ENCODE data around the gene TET1.
"Not testable (repeated sequence)": the region's sequence is repeated elsewhere in the genome, so short reads cannot be mapped to it uniquely, and the experiment has no call there.

Gene TET1

DNA sequence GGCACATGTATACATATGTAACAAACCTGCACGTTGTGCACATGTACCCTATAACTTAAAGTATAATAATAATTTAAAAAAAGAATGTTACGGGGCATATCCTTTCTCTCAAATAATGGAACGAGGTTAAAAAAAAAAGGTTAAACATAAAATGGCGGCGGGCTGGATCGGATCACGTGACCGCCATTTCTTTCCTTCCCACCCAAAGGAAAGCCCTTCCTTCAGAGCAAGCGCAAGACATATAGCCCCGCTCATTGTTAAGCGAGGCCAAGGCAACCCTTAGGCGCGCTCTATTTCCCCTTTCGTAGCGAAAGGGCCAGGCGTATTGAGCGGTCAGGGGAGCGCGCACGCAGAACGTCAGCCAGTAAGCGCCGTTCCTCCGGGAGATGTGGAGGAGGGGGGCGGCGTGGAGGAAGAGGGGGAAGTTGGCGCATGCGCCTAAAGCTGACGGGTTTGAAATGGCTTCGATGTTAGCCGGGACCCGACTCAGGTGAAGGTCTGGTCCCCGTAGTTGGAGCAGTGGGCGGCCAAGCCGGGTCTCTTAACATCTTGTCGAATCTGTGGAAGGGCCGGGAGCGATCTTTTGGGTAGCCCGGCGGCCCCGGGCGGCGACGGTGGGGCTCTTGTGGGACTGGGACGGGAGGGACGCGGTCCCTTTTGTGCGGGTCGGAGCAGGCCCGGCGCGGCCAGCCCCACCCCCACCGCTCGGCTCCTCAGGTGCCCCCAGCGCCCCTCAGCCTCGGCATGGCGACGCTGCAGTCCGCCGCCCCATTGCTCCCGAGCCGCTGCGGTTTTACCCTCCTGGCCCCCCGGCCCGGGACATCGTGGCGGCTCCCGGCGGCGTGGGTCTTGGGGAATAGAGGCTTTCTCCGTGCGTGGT, 160.9 kb downstream of the TET1 start, which contains the start of gene CCAR1:
Gene CCAR1 (plus strand): TSS at position 447 of the 880 bp plus-strand sequence. CDS start 1,266 bp downstream, outside the sequence.
- peak; percentile 94 for DNase-seq

- no peak for DNase-seq
These were observed 161.7 kb downstream of the TET1 start for GRCh38 chr10:68721673-68722335.

GRCh38 chr10:68725016-68725415, 164.9 kb downstream of the TET1 start:
- no peak for DNase-seq

- DNase-seq = no peak
These were observed 167.0 kb downstream of the TET1 start for GRCh38 chr10:68727146-68727545.

GRCh38 chr10:68732651-68733050, 172.5 kb downstream of the TET1 start:
- DNase-seq = no peak

GRCh38 chr10:68734349-68734748, 174.2 kb downstream of the TET1 start:
- DNase-seq = no peak

DNA sequence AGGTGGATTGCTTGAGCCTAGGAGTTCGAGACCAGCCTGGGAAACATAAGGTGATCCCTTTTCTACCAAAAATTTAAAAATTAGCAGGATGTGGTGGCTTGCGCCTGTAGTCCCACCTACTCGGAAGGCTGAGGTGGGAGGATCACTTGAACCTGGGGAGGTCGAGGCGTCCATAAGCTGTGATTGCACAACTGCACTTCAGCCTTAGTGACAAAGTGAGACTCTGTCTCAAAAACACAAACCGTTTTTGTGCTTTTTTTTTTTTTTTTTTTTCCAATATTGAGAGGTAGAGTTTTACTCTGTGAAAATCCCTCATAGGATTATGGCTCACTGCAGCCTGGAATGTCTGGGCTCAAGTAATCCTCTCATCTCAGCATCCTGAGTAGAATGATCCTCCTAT, 175.0 kb downstream of the TET1 start:
- no peak for DNase-seq

DNA sequence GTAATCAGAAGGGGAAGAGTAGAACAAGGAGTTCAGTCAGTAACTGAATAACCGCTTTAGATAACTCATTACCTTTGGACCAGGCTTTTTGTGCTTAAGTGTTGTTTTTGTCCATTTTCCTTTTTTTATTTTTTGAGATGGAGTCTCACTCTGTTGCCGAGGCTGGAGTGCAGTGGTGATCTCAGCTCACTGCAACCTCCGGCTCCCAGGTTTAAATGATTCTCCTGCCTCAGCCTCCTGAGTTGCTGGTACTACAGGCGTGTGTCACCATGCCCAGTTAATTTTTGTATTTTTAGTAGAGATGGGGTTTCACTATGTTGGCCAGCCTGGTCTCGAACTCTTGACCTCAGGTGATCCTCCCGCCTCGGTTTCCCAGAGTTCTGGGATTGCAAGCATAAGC, 175.6 kb downstream of the TET1 start:
- not testable (repeated sequence) for DNase-seq

DNA sequence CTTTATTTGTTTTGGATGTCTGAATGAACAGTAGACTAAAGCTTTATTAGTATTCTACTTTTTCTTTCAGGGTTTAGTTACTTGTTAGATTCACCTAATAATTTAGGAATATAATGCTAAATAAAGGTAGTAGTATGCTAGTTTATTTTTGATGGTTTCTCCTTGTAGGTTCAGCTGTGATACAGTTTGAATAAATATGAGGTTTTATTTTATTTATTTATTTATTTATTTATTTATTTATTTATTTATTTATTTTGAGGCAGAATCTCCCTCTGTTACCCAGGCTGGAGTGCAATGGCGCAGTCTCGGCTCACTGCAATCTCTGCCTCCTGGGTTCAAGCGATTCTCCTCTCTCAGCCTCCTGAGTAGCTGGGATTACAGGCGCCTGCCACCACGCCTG, 180.5 kb downstream of the TET1 start:
- not testable (repeated sequence) for DNase-seq

DNA sequence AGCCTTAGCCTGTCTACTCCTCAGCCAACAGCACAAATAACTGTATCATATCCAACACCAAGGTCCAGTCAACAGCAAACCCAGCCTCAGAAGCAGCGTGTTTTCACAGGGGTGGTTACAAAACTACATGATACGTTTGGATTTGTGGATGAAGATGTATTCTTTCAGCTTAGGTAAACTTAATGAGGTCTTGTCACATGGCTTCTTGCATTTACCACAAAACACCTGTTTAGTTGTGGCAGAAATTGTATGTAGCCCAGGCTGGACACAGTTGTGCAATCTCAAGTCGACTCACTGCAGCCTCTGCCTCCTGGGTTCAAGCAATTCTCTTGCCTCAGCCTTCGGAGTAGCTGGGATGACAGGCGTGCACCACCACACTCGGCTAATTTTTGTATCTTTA, 182.3 kb downstream of the TET1 start:
- DNase-seq = no peak

Measured in KG1 (cell line).